GM23338 (cell line): ENCODE measurements around the gene ARL13B. TPM values are rescaled to one million over a fixed set of nuclear protein-coding genes. Genes with fewer than 3 reads are reported as not detected.

ENCODE experiments used
- ATAC-seq: fragments of 200-7000 bp; cut with Tn5 transposase; 3 replicates; pipeline ENCODE4 v1.9.1; 2020
- DNase-seq: peaks from one replicate; pipeline ENCODE4 v3.0.0-alpha.2; 2015; ENCODE audit warnings: low spot score
- H2AFZ ChIP-seq: fragments of 200-600 bp; sonication (generic); 2 replicates; pipeline ENCODE4 v1.8.0; 2016; ENCODE audit warnings: antibody characterized with exemption, mild to moderate bottlenecking, moderate library complexity
- H3F3A ChIP-seq: fragments of 200-600 bp; sonication (generic); replicated peaks from 2 replicates; pipeline ENCODE4 v1.8.0; 2017; ENCODE audit warnings: antibody characterized with exemption, mixed run types, low read depth
- H3K27ac ChIP-seq: fragments of 200-600 bp; sonication (generic); 2 replicates; pipeline ENCODE4 v1.6.1; 2016; ENCODE audit warnings: low read depth
- H3K27me3 ChIP-seq: fragments of 200-600 bp; sonication (generic); 2 replicates; pipeline ENCODE4 v1.8.0; 2016; ENCODE audit warnings: mild to moderate bottlenecking, mixed run types, moderate library complexity; ENCODE audit not compliant: insufficient read depth
- H3K36me3 ChIP-seq: fragments of 200-600 bp; sonication (generic); 2 replicates; pipeline ENCODE4 v1.8.0; 2016; ENCODE audit warnings: mild to moderate bottlenecking; ENCODE audit not compliant: insufficient read depth
- H3K4me1 ChIP-seq: fragments of 200-600 bp; sonication (generic); 2 replicates; pipeline ENCODE4 v1.8.0; 2016; ENCODE audit warnings: mild to moderate bottlenecking, moderate library complexity; ENCODE audit not compliant: insufficient read depth
- H3K4me2 ChIP-seq: fragments of 200-600 bp; sonication (generic); 2 replicates; pipeline ENCODE4 v1.7.1; 2017; ENCODE audit warnings: mixed run types
- H3K4me3 ChIP-seq: fragments of 200-600 bp; sonication (generic); 2 replicates; pipeline ENCODE4 v1.6.1; 2016; ENCODE audit warnings: mixed run types
- H3K79me2 ChIP-seq: fragments of 200-600 bp; sonication (generic); replicated peaks from 2 replicates; pipeline ENCODE4 v1.8.0; 2017; ENCODE audit warnings: mild to moderate bottlenecking; ENCODE audit not compliant: insufficient read depth
- H3K9me2 ChIP-seq: fragments of 200-600 bp; sonication (generic); 2 replicates; pipeline ENCODE4 v1.8.0; 2017; ENCODE audit not compliant: insufficient read depth
- H4K20me1 ChIP-seq: fragments of 200-600 bp; sonication (generic); replicated peaks from 2 replicates; pipeline ENCODE4 v1.8.0; 2017; ENCODE audit warnings: mild to moderate bottlenecking; ENCODE audit not compliant: insufficient read depth
- H3K27ac Mint-ChIP-seq: 2 replicates; pipeline ENCODE4 v1.8.0; 2020; ENCODE audit warnings: inconsistent platforms, mild to moderate bottlenecking, moderate library complexity, mixed read lengths
- H3K27me3 Mint-ChIP-seq: 3 replicates; pipeline ENCODE4 v1.8.0; 2022; ENCODE audit warnings: low read depth, mild to moderate bottlenecking, moderate library complexity, mixed read lengths, inconsistent platforms; ENCODE audit not compliant: insufficient read depth, poor library complexity
- H3K36me3 Mint-ChIP-seq: 3 replicates; pipeline ENCODE4 v1.8.0; 2021; ENCODE audit warnings: low read depth, mild to moderate bottlenecking, inconsistent platforms, moderate library complexity, mixed read lengths
- H3K4me1 Mint-ChIP-seq: 3 replicates; pipeline ENCODE4 v1.8.0; 2020; ENCODE audit warnings: mild to moderate bottlenecking, inconsistent platforms, mixed read lengths
- H3K4me3 Mint-ChIP-seq: 3 replicates; pipeline ENCODE4 v1.8.0; 2021; ENCODE audit warnings: moderate library complexity, mild to moderate bottlenecking, inconsistent platforms, mixed read lengths
- H3K9me3 Mint-ChIP-seq: 3 replicates; pipeline ENCODE4 v1.8.0; 2020; ENCODE audit warnings: moderate library complexity, mild to moderate bottlenecking, inconsistent platforms, mixed read lengths
- CREB1 ChIP-seq: fragments of 250-450 bp; sonication (Bioruptor Pico); IDR thresholded peaks from 2 replicates; pipeline ENCODE4 v1.5.0; 2020; ENCODE audit warnings: low read depth, mild to moderate bottlenecking, moderate library complexity
- CTCF ChIP-seq, 2 experiments: fragments of 200-600 bp in 1 of 2; sonication (generic) in 1 of 2; conservative IDR thresholded peaks; 2 replicates each; pipeline versions ENCODE4 v1.5.1 to v1.6.1; 2016 to 2017; ENCODE audit warnings: antibody characterized with exemption in 2 of 2, low read depth in 2 of 2, mild to moderate bottlenecking in 2 of 2, moderate library complexity in 1 of 2
- EZH2 ChIP-seq: fragments of 200-600 bp; sonication (generic); IDR thresholded peaks from one replicate; pipeline ENCODE4 v1.8.0; 2017; ENCODE audit warnings: antibody characterized with exemption, mild to moderate bottlenecking, low read depth; ENCODE audit not compliant: unreplicated experiment
- JUNB ChIP-seq: IDR thresholded peaks from one replicate; pipeline ENCODE4 v1.6.1; 2016; ENCODE audit warnings: antibody characterized with exemption; ENCODE audit not compliant: unreplicated experiment
- NANOG ChIP-seq: IDR thresholded peaks from 2 replicates; pipeline ENCODE4 v1.6.1; 2016; ENCODE audit warnings: antibody characterized with exemption, borderline replicate concordance
- POLR2AphosphoS5 ChIP-seq: IDR thresholded peaks from 2 replicates; pipeline ENCODE4 v1.6.1; 2016; ENCODE audit warnings: antibody characterized with exemption, low read depth
- STAT1 ChIP-seq: IDR thresholded peaks from one replicate; pipeline ENCODE4 v1.6.1; 2016; ENCODE audit warnings: antibody characterized with exemption; ENCODE audit not compliant: unreplicated experiment
- ZNF114 ChIP-seq: fragments of 250-450 bp; sonication (Bioruptor Pico); IDR thresholded peaks from 2 replicates; pipeline ENCODE4 v1.5.0; 2020; ENCODE audit warnings: mild to moderate bottlenecking, moderate library complexity
- ZNF331 ChIP-seq: fragments of 250-450 bp; sonication (Bioruptor Pico); IDR thresholded peaks from 2 replicates; pipeline ENCODE4 v1.5.0; 2020; ENCODE audit warnings: low read depth, mild to moderate bottlenecking, moderate library complexity
- ZNF462 ChIP-seq: fragments of 250-450 bp; sonication (Bioruptor Pico); IDR thresholded peaks from 2 replicates; pipeline ENCODE4 v1.5.0; 2020; ENCODE audit warnings: mild to moderate bottlenecking, moderate library complexity
- polyA plus RNA-seq: library from polyadenylated mRNA; unstranded; fragments of >200 nt; fragmentation: Nextera tagmentation; extraction: Ambion mirVana; gene quantifications from 2 replicates; pipeline ENCODE4 v1.2.1, GENCODE V29; 2016
- total RNA-seq: library from RNA; depleted of rRNA; stranded (reverse); fragments of >200 nt; shearing (Covaris generic); gene quantifications from 2 replicates; pipeline ENCODE4 v1.2.3, GENCODE V29; 2014

Gene ARL13B
- total and polyA plus RNA-seq, 2 experiments from 2014 or later = 7.9 to 17.1 TPM

DNA sequence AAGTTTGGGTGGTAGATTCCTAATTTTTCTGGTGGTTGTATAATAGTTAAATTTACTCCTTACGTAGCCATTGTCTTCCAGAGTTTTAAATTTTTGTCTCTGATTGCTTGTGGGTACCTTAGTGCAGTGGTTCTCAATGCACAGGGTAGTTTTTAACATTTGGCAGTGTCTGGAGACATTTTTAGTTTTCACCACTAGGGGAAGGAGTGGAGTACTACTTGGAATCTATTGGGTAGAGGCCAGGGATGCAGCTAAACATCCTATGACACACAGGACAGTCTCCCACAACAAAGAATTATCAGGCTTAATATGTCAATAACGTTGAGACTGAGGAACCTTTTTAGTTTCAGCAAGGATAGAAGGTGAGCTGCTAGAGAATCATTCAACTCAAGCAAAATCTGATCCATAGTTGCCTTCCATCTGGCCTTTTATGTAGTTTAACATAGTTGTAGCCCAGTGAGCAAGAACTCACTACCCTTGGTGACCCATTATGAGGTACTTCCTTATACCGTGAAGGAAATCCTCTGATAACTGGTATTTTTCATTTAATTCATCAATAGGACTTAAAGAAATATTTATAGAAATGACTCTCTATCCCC is 57.1 kb downstream of the ARL13B start:
- H3K4me3 ChIP-seq = no peak overlapping the region
- peak; percentile 82 for ATAC-seq
- TF ChIP-seq CREB1 (CRISPR knock-in tag) = no peak
- no peak for TF ChIP-seq NANOG
- TF ChIP-seq ZNF331 (CRISPR knock-in tag) = no peak
- TF ChIP-seq CTCF (conservative IDR thresholded peaks at IDR 0.05; ENCODE audit: low read depth in 2 of 2) = peak; percentile 48 to 66
- no peak overlapping the region for H3K27ac Mint-ChIP-seq
- peaks cover 5% of the 10 kb centered on the region; the same call in 2 of the 3 replicates for H3K36me3 Mint-ChIP-seq
- H4K20me1 ChIP-seq = no peaks in the 10 kb centered on the region
- H3K4me1 ChIP-seq = no peaks in the 10 kb centered on the region
- DNase-seq = peak; percentile 73
- no peaks in the 10 kb centered on the region for H3K9me3 Mint-ChIP-seq
- H3K4me3 Mint-ChIP-seq = no peak overlapping the region
- no peaks in the 10 kb centered on the region for H3F3A ChIP-seq
- no peaks in the 10 kb centered on the region for H3K4me1 Mint-ChIP-seq
- peaks cover 1% of the 10 kb centered on the region for H3K27me3 Mint-ChIP-seq
- H3K27ac ChIP-seq = no peak overlapping the region
- no peaks in the 10 kb centered on the region for H3K36me3 ChIP-seq
- no peaks in the 10 kb centered on the region for H3K79me2 ChIP-seq
- no peak overlapping the region for H2AFZ ChIP-seq
- H3K27me3 ChIP-seq = no peaks in the 10 kb centered on the region
- H3K4me2 ChIP-seq = no peak overlapping the region
- H3K9me2 ChIP-seq = no peaks in the 10 kb centered on the region

DNA sequence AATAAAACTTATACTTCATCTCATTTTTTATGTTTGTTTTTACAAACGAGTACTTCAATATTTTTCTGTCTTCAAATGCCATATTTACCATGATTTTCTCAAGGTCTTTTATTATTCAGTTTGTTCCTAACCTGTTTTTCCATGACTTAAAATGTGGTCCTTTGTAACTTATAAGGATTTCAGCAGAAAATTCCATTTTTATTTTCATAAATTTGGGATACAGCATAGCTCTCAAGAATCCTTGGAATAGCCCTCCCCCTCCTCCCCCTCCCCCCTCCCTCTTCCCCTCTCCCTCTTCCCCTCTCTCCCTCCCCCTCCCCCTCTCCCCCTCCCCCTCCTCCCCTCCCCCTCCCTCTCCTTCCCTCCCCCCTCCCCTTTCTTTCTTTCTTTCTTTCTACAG is 63.3 kb downstream of the ARL13B start:
- Histone ChIP-seq H3K27ac (no peak overlapping the region), H3K9me2 (no peaks in the 10 kb centered on the region), H4K20me1 (no peaks in the 10 kb centered on the region), H2AFZ (no peak overlapping the region), H3K36me3 (peaks cover 3% of the 10 kb centered on the region; the same call in 1 of the 2 replicates), H3K27me3 (no peaks in the 10 kb centered on the region), H3K4me3 (no peak overlapping the region), H3F3A (no peaks in the 10 kb centered on the region), H3K79me2 (no peaks in the 10 kb centered on the region), H3K4me1 (no peaks in the 10 kb centered on the region), H3K4me2 (no peak overlapping the region)
- no peak for ATAC-seq
- peaks cover 32% of the 10 kb centered on the region for H3K9me3 Mint-ChIP-seq
- H3K4me1 Mint-ChIP-seq = no peaks in the 10 kb centered on the region
- H3K27me3 Mint-ChIP-seq = peaks cover 14% of the 10 kb centered on the region
- H3K36me3 Mint-ChIP-seq = peaks cover 42% of the 10 kb centered on the region
- H3K27ac Mint-ChIP-seq = no peak overlapping the region
- no peak for DNase-seq
- no peak overlapping the region for H3K4me3 Mint-ChIP-seq
- TF ChIP-seq POLR2AphosphoS5 (no peak), ZNF114 (no peak), JUNB (no peak), ZNF462 (no peak), EZH2 (no peak), ZNF331 (CRISPR knock-in tag) (no peak), CREB1 (CRISPR knock-in tag) (no peak), STAT1 (no peak), CTCF (conservative IDR thresholded peaks at IDR 0.05; ENCODE audit: low read depth in 2 of 2) (no peak)
